ENCODE measurements around the gene GLT6D1.

GLT6D1 gene

DNA sequence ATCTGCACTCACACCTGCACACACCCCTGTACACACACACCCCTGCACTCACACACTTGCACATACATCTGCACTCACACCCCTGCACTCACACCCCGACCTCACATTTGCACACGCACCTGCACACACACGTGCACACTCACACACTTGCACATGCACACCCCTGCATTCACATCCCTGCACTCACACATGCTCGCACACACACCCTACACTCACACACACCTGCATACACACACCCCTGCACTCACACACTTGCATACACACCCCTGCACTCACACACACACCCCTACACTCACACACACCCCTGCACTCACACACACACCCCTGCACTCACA, 27.5 kb downstream of the GLT6D1 start:
- TF ChIP-seq CTCF (IDR thresholded peaks at IDR 0.05; ENCODE audit: insufficient read depth, low read length, poor library complexity, severe bottlenecking) (no peak), EZH2phosphoT487 (conservative IDR thresholded peaks at IDR 0.05; ENCODE audit: low read length) (no peak)
- no peaks in the 10 kb centered on the region for H3K9me2 ChIP-seq (replicated peaks; ENCODE audit: insufficient read depth, low read length)
- H3K36me3 ChIP-seq (ENCODE audit: low read length) = no peaks in the 10 kb centered on the region
- H3K4me3 ChIP-seq (ENCODE audit: insufficient read depth, low read length, poor library complexity, severe bottlenecking) = no peak overlapping the region
- no peak overlapping the region for H3K4me2 ChIP-seq (ENCODE audit: low read depth, low read length, poor library complexity, severe bottlenecking)
- no peaks in the 10 kb centered on the region for H4K20me1 ChIP-seq (ENCODE audit: low read depth, low read length)
- no peaks in the 10 kb centered on the region for H3F3A ChIP-seq (ENCODE audit: insufficient read depth)
- H3K79me2 ChIP-seq (ENCODE audit: insufficient read depth, low read length) = no peaks in the 10 kb centered on the region
- no peak overlapping the region for H2AFZ ChIP-seq (ENCODE audit: low read depth, low read length, severe bottlenecking)
- H3K27ac ChIP-seq (ENCODE audit: low read depth, low read length) = no peak overlapping the region
- H3K9ac ChIP-seq (ENCODE audit: low read length) = no peak overlapping the region
- no peaks in the 10 kb centered on the region for H3K27me3 ChIP-seq (ENCODE audit: low read length)
- no peaks in the 10 kb centered on the region for H3K9me3 ChIP-seq (ENCODE audit: insufficient read depth, low read length)

GRCh38 chr9:135611142-135611874, 28.0 kb downstream of the GLT6D1 start:
- Histone ChIP-seq H4K20me1 (ENCODE audit: low read depth, low read length) (no peaks in the 10 kb centered on the region), H3K4me2 (ENCODE audit: low read depth, low read length, poor library complexity, severe bottlenecking) (no peak overlapping the region), H3K4me3 (ENCODE audit: insufficient read depth, low read length, poor library complexity, severe bottlenecking) (no peak overlapping the region), H3K9me3 (ENCODE audit: insufficient read depth, low read length) (no peaks in the 10 kb centered on the region), H2AFZ (ENCODE audit: low read depth, low read length, severe bottlenecking) (no peak overlapping the region), H3K79me2 (ENCODE audit: insufficient read depth, low read length) (no peaks in the 10 kb centered on the region), H3K36me3 (ENCODE audit: low read length) (no peaks in the 10 kb centered on the region), H3F3A (ENCODE audit: insufficient read depth) (no peaks in the 10 kb centered on the region), H3K27me3 (ENCODE audit: low read length) (no peaks in the 10 kb centered on the region), H3K9me2 (replicated peaks; ENCODE audit: insufficient read depth, low read length) (no peaks in the 10 kb centered on the region), H3K27ac (ENCODE audit: low read depth, low read length) (no peak overlapping the region), H3K9ac (ENCODE audit: low read length) (no peak overlapping the region)
- TF ChIP-seq CTCF (IDR thresholded peaks at IDR 0.05; ENCODE audit: insufficient read depth, low read length, poor library complexity, severe bottlenecking) (no peak), EZH2phosphoT487 (conservative IDR thresholded peaks at IDR 0.05; ENCODE audit: low read length) (no peak)

- no peaks in the 10 kb centered on the region for H3K36me3 ChIP-seq (ENCODE audit: low read length)
- no peak overlapping the region for H3K4me3 ChIP-seq (ENCODE audit: insufficient read depth, low read length, poor library complexity, severe bottlenecking)
- no peak overlapping the region for H2AFZ ChIP-seq (ENCODE audit: low read depth, low read length, severe bottlenecking)
- no peaks in the 10 kb centered on the region for H3K27me3 ChIP-seq (ENCODE audit: low read length)
- H3F3A ChIP-seq (ENCODE audit: insufficient read depth) = no peaks in the 10 kb centered on the region
- H3K27ac ChIP-seq (ENCODE audit: low read depth, low read length) = no peak overlapping the region
- H3K9ac ChIP-seq (ENCODE audit: low read length) = no peak overlapping the region
- H4K20me1 ChIP-seq (ENCODE audit: low read depth, low read length) = no peaks in the 10 kb centered on the region
- H3K4me2 ChIP-seq (ENCODE audit: low read depth, low read length, poor library complexity, severe bottlenecking) = no peak overlapping the region
- TF ChIP-seq CTCF (IDR thresholded peaks at IDR 0.05; ENCODE audit: insufficient read depth, low read length, poor library complexity, severe bottlenecking) (no peak), EZH2phosphoT487 (conservative IDR thresholded peaks at IDR 0.05; ENCODE audit: low read length) (no peak)
- H3K79me2 ChIP-seq (ENCODE audit: insufficient read depth, low read length) = no peaks in the 10 kb centered on the region
- H3K9me2 ChIP-seq (replicated peaks; ENCODE audit: insufficient read depth, low read length) = no peaks in the 10 kb centered on the region
- no peaks in the 10 kb centered on the region for H3K9me3 ChIP-seq (ENCODE audit: insufficient read depth, low read length)
These were observed 28.8 kb downstream of the GLT6D1 start for GRCh38 chr9:135610290-135611141.

All from SU-DHL-6 (cell line).